ENCODE data around the gene RNASE12. TPM values are rescaled to one million over a fixed set of nuclear protein-coding genes. Genes with fewer than 3 reads are reported as not detected.
"Not testable (repeated sequence)": the region's sequence is repeated elsewhere in the genome, so short reads cannot be mapped to it uniquely, and the experiment has no call there.

Gene RNASE12
- total RNA-seq, 1 donor from 2014 or later: not detected

DNA sequence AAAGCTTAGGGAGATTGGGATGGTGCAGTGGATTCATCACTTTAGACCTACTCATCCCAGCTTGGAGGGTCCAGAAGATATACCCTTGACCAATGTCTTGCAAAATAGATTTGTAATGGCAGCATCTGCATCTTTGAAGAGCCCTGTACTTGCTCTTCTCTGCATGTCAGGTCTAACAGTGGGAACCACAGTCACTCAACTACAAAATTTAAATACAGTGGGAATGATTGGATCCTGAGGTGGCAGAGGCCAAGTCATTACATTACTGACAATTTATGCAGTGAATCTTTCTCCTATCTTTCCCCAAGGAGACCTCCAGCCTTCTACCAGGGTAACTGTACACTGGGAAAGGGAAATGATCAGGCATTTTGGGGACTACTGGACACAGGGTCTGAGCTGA, 22.1 kb downstream of the RNASE12 start:
- Histone ChIP-seq H3K36me3 (no peaks in the 10 kb centered on the region), H3K4me3 (no peak overlapping the region), H3K9me3 (peaks cover 18% of the 10 kb centered on the region), H3K4me1 (no peaks in the 10 kb centered on the region), H3K27ac (no peak overlapping the region), H3K27me3 (ENCODE audit: low read depth) (no peaks in the 10 kb centered on the region)
- DNase-seq (no peak), ATAC-seq (no peak)
- intact Hi-C loops (cut with DNase I): no loop called here
- TF ChIP-seq, protein P1, sequence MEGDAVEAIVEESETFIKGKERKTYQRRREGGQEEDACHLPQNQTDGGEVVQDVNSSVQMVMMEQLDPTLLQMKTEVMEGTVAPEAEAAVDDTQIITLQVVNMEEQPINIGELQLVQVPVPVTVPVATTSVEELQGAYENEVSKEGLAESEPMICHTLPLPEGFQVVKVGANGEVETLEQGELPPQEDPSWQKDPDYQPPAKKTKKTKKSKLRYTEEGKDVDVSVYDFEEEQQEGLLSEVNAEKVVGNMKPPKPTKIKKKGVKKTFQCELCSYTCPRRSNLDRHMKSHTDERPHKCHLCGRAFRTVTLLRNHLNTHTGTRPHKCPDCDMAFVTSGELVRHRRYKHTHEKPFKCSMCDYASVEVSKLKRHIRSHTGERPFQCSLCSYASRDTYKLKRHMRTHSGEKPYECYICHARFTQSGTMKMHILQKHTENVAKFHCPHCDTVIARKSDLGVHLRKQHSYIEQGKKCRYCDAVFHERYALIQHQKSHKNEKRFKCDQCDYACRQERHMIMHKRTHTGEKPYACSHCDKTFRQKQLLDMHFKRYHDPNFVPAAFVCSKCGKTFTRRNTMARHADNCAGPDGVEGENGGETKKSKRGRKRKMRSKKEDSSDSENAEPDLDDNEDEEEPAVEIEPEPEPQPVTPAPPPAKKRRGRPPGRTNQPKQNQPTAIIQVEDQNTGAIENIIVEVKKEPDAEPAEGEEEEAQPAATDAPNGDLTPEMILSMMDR (IDR thresholded peaks at IDR 0.05): no peak

DNA sequence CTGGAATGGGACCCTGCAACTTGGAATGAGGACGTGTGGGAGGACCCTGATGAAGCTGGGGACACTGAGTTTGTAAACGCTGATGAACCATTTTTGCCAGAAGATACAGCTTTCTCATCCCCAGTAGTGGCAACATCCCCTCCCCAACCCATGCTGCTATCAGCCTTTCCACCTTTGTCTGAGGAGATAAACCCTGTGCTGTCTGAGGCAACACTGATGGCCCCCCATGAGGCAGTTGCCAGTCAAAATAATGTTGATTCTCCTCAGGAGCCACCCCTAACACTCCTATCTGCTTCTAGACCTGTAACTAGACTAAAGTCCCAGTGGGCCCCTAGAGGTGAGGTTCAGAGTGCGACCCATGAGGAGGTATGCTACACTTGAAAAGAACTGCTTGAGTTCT, 22.8 kb downstream of the RNASE12 start:
- ATAC-seq: no peak
- no peak for DNase-seq
- Histone ChIP-seq H3K9me3 (peaks cover 18% of the 10 kb centered on the region), H3K27me3 (ENCODE audit: low read depth) (no peaks in the 10 kb centered on the region), H3K4me1 (no peaks in the 10 kb centered on the region), H3K4me3 (no peak overlapping the region), H3K27ac (no peak overlapping the region), H3K36me3 (no peaks in the 10 kb centered on the region)
- TF ChIP-seq, protein P1 (IDR thresholded peaks at IDR 0.05): no peak
- intact Hi-C loops (cut with DNase I): no loop called here

DNA sequence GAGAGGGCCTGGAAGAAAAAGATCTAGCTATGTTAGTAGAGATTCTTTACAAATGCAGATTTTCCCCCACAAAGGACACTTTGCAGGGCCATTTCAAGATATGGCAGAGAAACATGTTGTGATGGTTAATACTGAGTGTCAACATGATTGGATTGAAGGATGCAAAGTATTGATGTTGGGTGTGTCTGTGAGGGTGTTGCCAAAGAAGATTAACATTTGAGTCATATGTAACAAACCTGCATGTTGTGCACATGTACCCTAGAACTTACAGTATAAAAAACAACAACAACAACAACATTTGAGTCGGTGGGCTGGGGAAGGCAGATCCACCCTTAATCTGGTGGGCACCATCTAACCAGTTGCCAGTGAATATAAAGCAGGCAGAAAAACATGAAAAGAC, 24.0 kb downstream of the RNASE12 start:
- H3K4me3 ChIP-seq; H3K36me3 ChIP-seq; ATAC-seq; H3K27me3 ChIP-seq (ENCODE audit: low read depth); intact Hi-C loops (cut with DNase I); H3K4me1 ChIP-seq; DNase-seq; H3K27ac ChIP-seq: not testable (repeated sequence)
- peaks cover 18% of the 10 kb centered on the region for H3K9me3 ChIP-seq

DNA sequence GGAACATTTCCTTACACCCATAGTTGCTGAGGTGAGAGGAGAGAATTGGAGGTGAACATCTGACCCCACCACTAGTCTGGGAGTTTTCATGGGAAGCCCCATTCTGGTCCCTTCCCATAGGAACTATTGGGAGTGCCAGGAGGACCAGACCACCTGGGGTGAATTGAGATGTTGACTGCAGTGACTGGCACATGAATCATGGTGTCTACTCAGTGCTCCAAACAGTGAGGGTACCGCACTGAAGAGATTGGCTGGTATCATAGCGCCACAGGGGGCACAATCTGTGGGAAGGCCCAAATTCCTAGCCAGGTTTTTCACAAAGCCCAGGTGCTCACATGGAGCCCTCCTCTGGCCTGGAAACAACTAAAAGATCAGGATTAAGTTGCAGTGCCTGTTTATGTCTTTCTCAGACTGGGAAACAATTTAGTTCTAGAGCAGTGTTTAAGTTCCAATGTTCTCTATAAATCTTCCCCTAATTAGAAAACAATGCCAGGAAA, 26.6 kb downstream of the RNASE12 start:
- Histone ChIP-seq H3K4me1 (no peaks in the 10 kb centered on the region), H3K27me3 (ENCODE audit: low read depth) (no peaks in the 10 kb centered on the region), H3K36me3 (no peaks in the 10 kb centered on the region), H3K27ac (no peak overlapping the region), H3K9me3 (peaks cover 15% of the 10 kb centered on the region), H3K4me3 (no peak overlapping the region)
- ATAC-seq (no peak), DNase-seq (no peak)
- TF ChIP-seq, protein P1 (IDR thresholded peaks at IDR 0.05): no peak
- intact Hi-C loops (cut with DNase I): no loop called here

DNA sequence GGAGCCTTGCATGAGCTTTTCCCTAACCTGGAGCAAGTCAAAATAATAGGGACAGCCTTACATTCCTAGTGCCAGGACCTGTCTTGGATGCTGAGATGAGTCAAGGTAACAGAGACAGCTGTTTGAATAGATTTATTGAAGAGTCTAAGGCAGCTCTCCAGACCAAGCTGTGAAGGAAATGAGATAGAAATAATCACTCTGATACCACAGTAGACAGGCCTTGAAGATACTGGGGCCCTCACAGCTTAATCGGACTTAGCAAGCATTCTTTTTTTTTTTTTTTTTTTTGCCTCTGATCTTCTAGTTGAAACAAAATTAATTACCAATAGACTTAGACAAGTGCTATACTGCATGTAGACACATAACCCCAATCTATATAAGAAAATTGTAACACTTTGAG, 27.2 kb downstream of the RNASE12 start:
- H3K36me3 ChIP-seq: no peaks in the 10 kb centered on the region
- no peaks in the 10 kb centered on the region for H3K4me1 ChIP-seq
- H3K27ac ChIP-seq: no peak overlapping the region
- no peak for ATAC-seq
- no peaks in the 10 kb centered on the region for H3K27me3 ChIP-seq (ENCODE audit: low read depth)
- no peak for DNase-seq
- intact Hi-C loops (cut with DNase I): no loop called here
- H3K9me3 ChIP-seq: peaks cover 9% of the 10 kb centered on the region
- TF ChIP-seq, protein P1 (IDR thresholded peaks at IDR 0.05): no peak
- H3K4me3 ChIP-seq: no peak overlapping the region

DNA sequence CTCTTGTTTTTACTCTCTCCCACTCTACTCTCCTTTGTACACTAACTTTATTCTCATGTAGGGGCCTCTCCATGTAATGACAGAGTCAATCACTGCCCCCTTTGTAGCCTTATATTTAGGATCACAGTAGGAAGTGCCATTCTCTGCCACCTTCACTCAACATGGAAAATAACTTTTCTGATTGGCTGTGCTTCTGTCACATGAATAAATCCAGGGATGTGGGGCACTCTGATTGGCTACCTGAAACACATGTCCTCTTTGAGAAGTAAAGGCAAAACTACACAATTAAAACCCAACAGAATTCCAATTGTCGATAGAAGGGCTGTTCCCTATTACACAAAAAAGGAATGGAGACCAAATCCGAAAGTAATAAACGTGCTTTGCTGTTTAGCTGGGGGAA, 30.2 kb downstream of the RNASE12 start, which contains the start of gene RNASE9:
Gene RNASE9 (minus strand): TSS at position 87 of the 400 bp plus-strand sequence.
- no peaks in the 10 kb centered on the region for H3K9me3 ChIP-seq
- no peak within 1 kb of the TSS for H3K4me3 ChIP-seq
- H3K27ac ChIP-seq: no peak within 1 kb of the TSS
- ATAC-seq (no peak), DNase-seq (no peak)
- no peaks in the 10 kb centered on the region for H3K36me3 ChIP-seq
- H3K4me1 ChIP-seq: no peaks in the 10 kb centered on the region
- no peaks in the 10 kb centered on the region for H3K27me3 ChIP-seq (ENCODE audit: low read depth)
- TF ChIP-seq, protein P1 (IDR thresholded peaks at IDR 0.05): no peak
- intact Hi-C loops (cut with DNase I): no loop called here

Measured in lower lobe of right lung (tissue), 2 donors.